ENCODE data around the gene POFUT1.

Gene POFUT1

GRCh38 chr20:32208499-32209154 lies 947 bp downstream of the POFUT1 start:
- DNase-seq: no peak

GRCh38 chr20:32209850-32210605 lies 2.3 kb downstream of the POFUT1 start:
- DNase-seq: no peak

- DNase-seq: no peak
Measured at GRCh38 chr20:32213870-32214269, 6.2 kb downstream of the POFUT1 start.

- DNase-seq: no peak
Measured at GRCh38 chr20:32215147-32215546, 7.5 kb downstream of the POFUT1 start.

- no peak for DNase-seq
Measured at GRCh38 chr20:32215729-32216128, 8.0 kb downstream of the POFUT1 start.

GRCh38 chr20:32216179-32217142 lies 8.8 kb downstream of the POFUT1 start:
- no peak for DNase-seq

GRCh38 chr20:32218156-32218900 lies 10.6 kb downstream of the POFUT1 start:
- no peak for DNase-seq

GRCh38 chr20:32224463-32224862 lies 16.8 kb downstream of the POFUT1 start:
- DNase-seq: no peak

GRCh38 chr20:32226391-32226790 lies 18.7 kb downstream of the POFUT1 start:
- DNase-seq: no peak

- DNase-seq: no peak
Measured at GRCh38 chr20:32227306-32227705, 19.6 kb downstream of the POFUT1 start.

- no peak for DNase-seq
Measured at GRCh38 chr20:32227744-32228688, 20.3 kb downstream of the POFUT1 start.

- DNase-seq: no peak
Measured at GRCh38 chr20:32229251-32229747, 21.6 kb downstream of the POFUT1 start.

GRCh38 chr20:32230707-32231106 lies 23.0 kb downstream of the POFUT1 start:
- no peak for DNase-seq

GRCh38 chr20:32231245-32231644 lies 23.6 kb downstream of the POFUT1 start:
- no peak for DNase-seq

- no peak for DNase-seq
Measured at GRCh38 chr20:32231847-32232246, 24.2 kb downstream of the POFUT1 start.

GRCh38 chr20:32232326-32232886 lies 24.7 kb downstream of the POFUT1 start:
- no peak for DNase-seq

- no peak for DNase-seq
Measured at GRCh38 chr20:32233286-32233685, 25.6 kb downstream of the POFUT1 start.

GRCh38 chr20:32234135-32234808 lies 26.6 kb downstream of the POFUT1 start:
- no peak for DNase-seq

GRCh38 chr20:32235331-32236047 lies 27.8 kb downstream of the POFUT1 start:
- DNase-seq: no peak

Data from DMS79 treated with DMSO at 0.1 percent for 48 hours (cell line).